ENCODE data around the gene HOXC12.

HOXC12 gene

GRCh38 chr12:53973236-53974042, 18.7 kb downstream of the HOXC12 start:
- no peak for DNase-seq

- DNase-seq, result no peak
These were observed 19.7 kb downstream of the HOXC12 start, which contains the start of gene HOTAIR for GRCh38 chr12:53974084-53975063. Gene HOTAIR, minus strand, starts transcription at chr12:53974954.

GRCh38 chr12:53975064-53975471, 20.4 kb downstream of the HOXC12 start:
- DNase-seq, result no peak

GRCh38 chr12:53975479-53976152, 20.9 kb downstream of the HOXC12 start:
- DNase-seq, result no peak

- no peak for DNase-seq
These were observed 21.6 kb downstream of the HOXC12 start for GRCh38 chr12:53976172-53976822.

GRCh38 chr12:53976823-53977595, 22.3 kb downstream of the HOXC12 start:
- DNase-seq, result no peak

GRCh38 chr12:53977596-53978445, 23.1 kb downstream of the HOXC12 start:
- DNase-seq, result no peak

GRCh38 chr12:53978477-53979356, 24.0 kb downstream of the HOXC12 start:
- no peak for DNase-seq

GRCh38 chr12:53980104-53980801, 25.6 kb downstream of the HOXC12 start:
- DNase-seq, result no peak

GRCh38 chr12:53980802-53981496, 26.2 kb downstream of the HOXC12 start:
- no peak for DNase-seq

- DNase-seq, result no peak
These were observed 27.2 kb downstream of the HOXC12 start for GRCh38 chr12:53981634-53982565.

GRCh38 chr12:53982648-53983567, 28.2 kb downstream of the HOXC12 start:
- no peak for DNase-seq

GRCh38 chr12:53983568-53983949, 28.9 kb downstream of the HOXC12 start:
- no peak for DNase-seq

GRCh38 chr12:53983950-53984572, 29.4 kb downstream of the HOXC12 start:
- no peak for DNase-seq

GRCh38 chr12:53984901-53985691, 30.4 kb downstream of the HOXC12 start, which contains the start of gene HOXC10:
Gene HOXC10, plus strand, starts transcription at chr12:53985146. Its CDS starts 114 bp downstream, at chr12:53985260.
- peak; percentile 48 for DNase-seq

Measured in NCI-H1436 (cell line).